Omental fat pad (tissue), 4 donors: Measurements from ENCODE around the gene RNU5D-1. TPM values are rescaled to one million over a fixed set of nuclear protein-coding genes. Genes with fewer than 3 reads are reported as not detected.

Source experiments
- ATAC-seq: fragments of 150-250 bp; one replicate; pipeline ENCODE4 v1.9.1; 2016; ENCODE audit warnings: mild to moderate bottlenecking, moderate library complexity; ENCODE audit not compliant: low FRiP score
- DNase-seq: peaks from one replicate; pipeline ENCODE4 v3.0.0-alpha.2; 2019; ENCODE audit warnings: low spot score
- CTCF ChIP-seq, 3 donors: fragments of 450-650 bp; IDR thresholded peaks; one replicate each; pipeline ENCODE4 v1.5.1; 2016 to 2017; ENCODE audit warnings: antibody characterized with exemption in 3 of 3, mild to moderate bottlenecking in 3 of 3, moderate library complexity in 2 of 3
- total RNA-seq, 4 donors: library from RNA; depleted of rRNA; stranded (reverse); fragments of >200 nt; gene quantifications; one replicate each; pipeline ENCODE4 v1.1.0, GENCODE V29; 2016

The RNU5D-1 gene
- total RNA-seq, 4 donors from 2014 or later = not detected

DNA sequence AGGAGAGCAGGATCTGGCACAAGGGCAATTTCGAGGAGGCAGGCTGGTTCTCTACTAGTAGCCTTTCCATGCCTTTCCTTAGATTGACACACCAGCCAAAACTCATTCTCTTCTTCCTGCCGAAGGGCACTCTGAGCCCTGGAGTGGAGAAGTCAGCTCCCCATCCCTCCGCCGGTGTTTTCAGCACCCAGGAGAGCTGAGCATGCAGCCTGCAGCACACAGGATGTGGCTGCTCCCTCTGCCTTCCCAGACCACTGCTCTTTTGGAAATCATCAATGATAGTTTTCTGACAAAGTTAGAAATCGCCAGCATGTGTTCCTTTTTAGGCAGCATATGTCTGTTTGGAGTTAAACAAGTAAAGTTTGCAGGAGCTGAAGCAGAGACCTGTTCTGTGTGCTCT, 11.7 kb downstream of the RNU5D-1 start:
- DNase-seq (no peak), ATAC-seq (no peak)
- no peak for TF ChIP-seq CTCF (IDR thresholded peaks at IDR 0.05)

DNA sequence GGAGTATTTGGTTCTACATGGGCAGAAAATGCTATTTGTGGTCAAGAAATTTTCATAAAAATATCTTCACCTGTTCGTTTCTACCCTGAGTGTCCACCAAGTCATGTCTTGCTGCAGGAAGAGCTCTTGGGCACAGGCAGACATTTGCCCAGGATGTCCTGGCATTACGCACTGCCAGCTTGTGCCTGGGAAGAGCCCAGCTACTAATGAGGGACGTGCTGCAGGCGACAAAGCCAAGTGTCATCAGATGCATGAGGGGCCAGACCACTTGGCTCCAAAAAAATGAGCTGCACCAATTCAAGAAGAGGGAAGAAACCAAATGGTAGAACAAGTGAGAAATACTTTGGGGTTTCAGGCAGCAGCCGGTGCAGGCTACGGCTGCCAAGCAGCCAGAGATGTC, 12.9 kb downstream of the RNU5D-1 start:
- no peak for TF ChIP-seq CTCF (IDR thresholded peaks at IDR 0.05)
- no peak for ATAC-seq
- no peak for DNase-seq

GRCh38 chr1:44717653-44718052, 13.3 kb downstream of the RNU5D-1 start:
- no peak for TF ChIP-seq CTCF (IDR thresholded peaks at IDR 0.05)
- ATAC-seq = no peak
- DNase-seq = no peak

- DNase-seq (no peak), ATAC-seq (no peak)
- no peak for TF ChIP-seq CTCF (IDR thresholded peaks at IDR 0.05)
Measured at GRCh38 chr1:44717156-44717555, 13.8 kb downstream of the RNU5D-1 start.

DNA sequence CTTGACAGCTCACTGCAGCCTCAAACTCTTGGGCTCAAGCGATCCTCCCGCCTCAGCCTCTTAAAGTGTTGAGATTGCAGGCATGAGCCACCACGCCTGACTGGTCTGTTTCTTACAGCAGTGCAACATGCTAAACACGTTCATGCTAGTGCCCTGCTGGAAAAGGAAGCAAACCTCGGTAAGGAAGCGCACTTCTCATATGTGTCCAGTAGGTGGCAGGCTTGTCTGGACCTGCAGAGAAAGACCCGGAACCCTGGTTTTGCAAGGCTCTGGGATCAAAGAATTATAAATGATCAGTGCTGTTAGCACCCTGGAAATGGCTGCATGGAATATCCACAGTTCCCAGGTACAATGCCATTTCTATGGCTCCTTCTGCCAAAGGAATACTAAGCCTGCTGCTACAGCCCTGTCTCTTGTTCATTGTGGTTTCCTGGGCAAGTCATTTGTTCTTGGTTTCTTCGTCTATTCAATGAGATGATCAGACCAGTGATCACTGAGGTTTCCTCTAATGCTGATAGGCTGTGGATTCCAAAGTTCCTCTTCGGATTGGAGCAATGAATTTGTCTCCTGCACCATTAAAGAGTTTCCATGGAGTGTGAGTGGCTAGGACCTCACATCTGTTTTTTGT, 15.9 kb downstream of the RNU5D-1 start:
- ATAC-seq (peak; percentile 90), DNase-seq (no peak)
- TF ChIP-seq CTCF (IDR thresholded peaks at IDR 0.05) = no peak

GRCh38 chr1:44714532-44714931, 16.4 kb downstream of the RNU5D-1 start:
- TF ChIP-seq CTCF (IDR thresholded peaks at IDR 0.05) = no peak
- no peak for ATAC-seq

DNA sequence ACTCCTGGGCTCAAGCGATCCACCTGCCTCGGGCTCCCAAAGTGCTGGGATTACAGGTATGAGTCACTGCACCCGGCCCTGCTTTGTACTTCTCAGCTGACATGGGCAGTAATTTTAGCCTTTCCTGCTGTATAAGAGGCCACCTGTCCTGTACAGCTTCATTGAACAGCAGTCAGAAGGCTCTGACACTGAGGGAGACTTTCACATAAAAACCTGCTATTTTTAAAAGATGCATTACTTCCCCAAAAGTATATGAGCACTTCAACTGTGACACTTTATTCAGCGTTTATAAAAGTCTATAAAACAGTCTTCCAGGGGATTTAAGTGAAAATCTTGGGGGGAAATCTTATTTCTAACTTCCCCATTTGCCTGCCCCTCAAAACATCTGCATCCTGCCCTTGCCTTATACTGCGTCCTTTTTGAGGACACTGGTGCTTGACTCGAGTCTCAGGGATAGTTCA, 17.6 kb downstream of the RNU5D-1 start:
- ATAC-seq (no peak), DNase-seq (no peak)
- no peak for TF ChIP-seq CTCF (IDR thresholded peaks at IDR 0.05)

More at GRCh38 chr1:44714532-44714931, 16.4 kb downstream of the RNU5D-1 start:
- DNase-seq = no peak
